CD4-positive, alpha-beta memory T cell (primary cell): ENCODE results near the gene MMP19. TPM values are rescaled to one million over a fixed set of nuclear protein-coding genes. Genes with fewer than 3 reads are reported as not detected.

Experiments
- CTCF ChIA-PET: fragments of 350-600 bp; sonication (Branson Sonifier 250); formaldehyde crosslinking; loops from one replicate; lab custom pipeline; 2021; ENCODE audit warnings: inconsistent platforms; ENCODE audit not compliant: partially characterized antibody; lab: Charles Lee
- POLR2A ChIA-PET: fragments of 350-600 bp; sonication (Branson Sonifier 250); formaldehyde crosslinking; loops from one replicate; lab custom pipeline; 2021; ENCODE audit not compliant: partially characterized antibody; lab: Charles Lee
- DNase-seq, 5 donors: peaks; one replicate each; pipeline versions ENCODE4 v3.0.0 to v3.0.0-alpha.2; 2020 to 2022; ENCODE audit warnings: mixed read lengths in 1 of 5
- H3K27ac ChIP-seq: one replicate; pipeline ENCODE4 v1.7.0; 2013; ENCODE audit warnings: low read depth, low read length
- H3K27me3 ChIP-seq: 2 replicates; pipeline ENCODE4 v1.7.0; 2013; ENCODE audit warnings: mild to moderate bottlenecking, low read length, moderate library complexity; ENCODE audit not compliant: insufficient read depth
- H3K36me3 ChIP-seq: 2 replicates; pipeline ENCODE4 v1.7.0; 2013; ENCODE audit warnings: mild to moderate bottlenecking, low read length, moderate library complexity; ENCODE audit not compliant: insufficient read depth
- H3K4me1 ChIP-seq: 2 replicates; pipeline ENCODE4 v1.7.0; 2013; ENCODE audit warnings: mild to moderate bottlenecking, low read length, moderate library complexity; ENCODE audit not compliant: insufficient read depth
- H3K4me3 ChIP-seq, 2 donors: one replicate each; pipeline ENCODE4 v1.7.0; 2013; ENCODE audit warnings: low read length in 2 of 2, mild to moderate bottlenecking in 1 of 2
- H3K9me3 ChIP-seq, 2 donors: one replicate each; pipeline ENCODE4 v1.7.0; 2013; ENCODE audit warnings: low read length in 2 of 2, control low read depth in 1 of 2; ENCODE audit not compliant: control insufficient read depth in 1 of 2
- H3K27ac Mint-ChIP-seq, 7 donors: one replicate each; pipeline ENCODE4 v1.8.0; 2020 to 2021; ENCODE audit warnings: mixed read lengths in 7 of 7, mild to moderate bottlenecking in 6 of 7, inconsistent platforms in 3 of 7, moderate library complexity in 3 of 7
- H3K27me3 Mint-ChIP-seq, 2 donors: one replicate each; pipeline ENCODE4 v1.8.0; 2020 to 2021; ENCODE audit warnings: mixed read lengths in 2 of 2
- H3K36me3 Mint-ChIP-seq, 2 donors: one replicate each; pipeline ENCODE4 v1.8.0; 2020 to 2021; ENCODE audit warnings: mixed read lengths in 2 of 2, inconsistent platforms in 1 of 2, mild to moderate bottlenecking in 1 of 2
- H3K4me1 Mint-ChIP-seq, 4 donors: one replicate each; pipeline ENCODE4 v1.8.0; 2020 to 2021; ENCODE audit warnings: mixed read lengths in 4 of 4, mild to moderate bottlenecking in 1 of 4
- H3K4me3 Mint-ChIP-seq, 8 donors: one replicate each; pipeline ENCODE4 v1.8.0; 2020 to 2021; ENCODE audit warnings: mixed read lengths in 8 of 8, mild to moderate bottlenecking in 7 of 8, moderate library complexity in 6 of 8, inconsistent platforms in 3 of 8
- H3K9me3 Mint-ChIP-seq, 8 donors: one replicate each; pipeline ENCODE4 v1.8.0; 2020 to 2021; ENCODE audit warnings: mixed read lengths in 8 of 8, mild to moderate bottlenecking in 5 of 8, inconsistent platforms in 3 of 8, moderate library complexity in 1 of 8
- intact Hi-C: fragments of 100-400 bp; cut with micrococcal nuclease; formaldehyde crosslinking; loops from one replicate; pipeline ENCODE4 v1.15.1; 2023
- polyA plus RNA-seq, 2 donors: library from polyadenylated mRNA; unstranded; fragments of 300-500 nt; fragmentation: Illumina TruSeq; gene quantifications; one replicate each; pipeline ENCODE4 v1.2.3, GENCODE V29; 2021
- total RNA-seq, 2 experiments: library from RNA; stranded (reverse); gene quantifications; one replicate each; pipeline ENCODE4 v1.2.3, GENCODE V29; 2021

The MMP19 gene
- total and polyA plus RNA-seq, 4 experiments from 2014 or later, result 0.67 to 1.3 TPM; not detected in 2

DNA sequence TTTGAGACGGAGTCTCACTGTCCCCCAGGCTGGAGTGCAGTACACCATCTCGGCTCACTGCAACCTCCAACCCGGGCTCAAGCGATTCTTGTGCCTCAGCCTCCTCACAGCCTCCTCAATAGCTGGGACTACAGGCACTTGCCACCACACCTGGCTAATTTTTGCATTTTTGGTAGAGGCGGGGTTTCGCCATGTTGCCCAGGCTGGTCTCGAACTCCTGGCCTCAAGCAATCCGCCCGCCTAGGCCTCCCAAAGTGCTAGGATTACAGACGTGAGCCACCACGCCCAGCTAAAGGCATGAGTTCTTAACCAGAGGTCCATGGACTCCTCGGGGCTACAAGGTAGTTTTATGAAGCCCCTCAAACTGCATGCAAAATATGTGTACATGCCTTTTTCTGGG is 27.3 kb downstream of the MMP19 start:
- Mint-ChIP-seq H3K4me3 (peak overlapping the region in 4 of 8 donors; percentile 31 to 77 (median 75)), H3K9me3 (no peaks in the 10 kb centered on the region), H3K4me1 (peaks cover 36 to 51% (median 39%) of the 10 kb centered on the region in 4 donors), H3K36me3 (peaks cover 21 to 38% of the 10 kb centered on the region in 2 donors), H3K27me3 (no peaks in the 10 kb centered on the region), H3K27ac (no peak overlapping the region)
- intact Hi-C loops, result loop anchor here (5.0 to 10.0 kb wide), 2 partner anchors 287 to 831 kb away; partner anchors contain the start of genes PA2G4 and TESPA1
- DNase-seq, result no peak
- H3K4me3 ChIP-seq, result no peak overlapping the region
- peaks cover 66% of the 10 kb centered on the region for H3K4me1 ChIP-seq
- ChIA-PET POLR2A (interaction anchor here (6.5 to 7.5 kb wide), 2 partner anchors 14 to 115 kb away, joined by 203 to 210 read pairs; partner anchors contain the start of genes DGKA, DNAJC14 and PYM1), CTCF (interaction anchor here (1.1 to 3.2 kb wide), 4 partner anchors 32 to 124 kb away, joined by 3 to 19 read pairs (median 5); no protein-coding TSS in a partner anchor)
- H3K36me3 ChIP-seq, result peaks cover 24% of the 10 kb centered on the region
- no peaks in the 10 kb centered on the region for H3K9me3 ChIP-seq
- H3K27me3 ChIP-seq, result no peaks in the 10 kb centered on the region
- H3K27ac ChIP-seq, result no peak overlapping the region

DNA sequence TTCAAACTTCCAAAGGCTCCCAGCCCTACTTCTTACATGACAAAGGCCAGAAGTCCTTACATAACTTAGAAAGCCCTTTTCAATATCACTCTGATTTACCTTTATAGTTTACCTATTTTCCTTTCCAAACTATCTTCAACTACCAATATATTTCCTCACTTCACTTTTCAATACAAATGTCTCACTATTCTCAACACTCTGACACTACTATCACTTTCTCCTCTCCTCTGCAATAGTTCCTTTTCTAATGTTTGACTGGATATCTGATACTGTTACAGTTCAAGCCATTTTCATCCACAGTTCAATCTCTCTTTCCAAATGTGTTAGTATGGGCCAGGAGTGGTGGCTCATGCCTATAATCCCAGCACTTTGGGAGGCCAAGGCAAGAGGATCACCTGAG is 28.5 kb downstream of the MMP19 start:
- peaks cover 14% of the 10 kb centered on the region for H3K36me3 ChIP-seq
- H3K27ac ChIP-seq, result no peak overlapping the region
- H3K27me3 ChIP-seq, result no peaks in the 10 kb centered on the region
- Mint-ChIP-seq H3K27me3 (no peaks in the 10 kb centered on the region), H3K4me1 (peaks cover 36 to 51% (median 39%) of the 10 kb centered on the region in 4 donors), H3K4me3 (peak overlapping the region in 3 of 8 donors; percentile 1 to 35 (median 2)), H3K9me3 (no peaks in the 10 kb centered on the region), H3K36me3 (peaks cover 12 to 35% of the 10 kb centered on the region in 2 donors), H3K27ac (peak overlapping the region in 5 of 7 donors; percentile 4 to 86 (median 36))
- no peak overlapping the region for H3K4me3 ChIP-seq
- ChIA-PET POLR2A (interaction anchor here (0.7 to 1.8 kb wide), 6 partner anchors 15 to 125 kb away, joined by 3 to 6 read pairs (median 3); partner anchors contain the start of gene DGKA), CTCF (interaction anchor here (1.0 to 1.3 kb wide), 2 partner anchors 9 to 126 kb away, joined by 3 read pairs; no protein-coding TSS in a partner anchor)
- H3K4me1 ChIP-seq, result peaks cover 61% of the 10 kb centered on the region
- intact Hi-C loops, result loop anchor here (10.0 kb wide), 1 partner anchor 829 kb away; the partner anchor contains the start of gene TESPA1
- no peaks in the 10 kb centered on the region for H3K9me3 ChIP-seq
- DNase-seq, result no peak

DNA sequence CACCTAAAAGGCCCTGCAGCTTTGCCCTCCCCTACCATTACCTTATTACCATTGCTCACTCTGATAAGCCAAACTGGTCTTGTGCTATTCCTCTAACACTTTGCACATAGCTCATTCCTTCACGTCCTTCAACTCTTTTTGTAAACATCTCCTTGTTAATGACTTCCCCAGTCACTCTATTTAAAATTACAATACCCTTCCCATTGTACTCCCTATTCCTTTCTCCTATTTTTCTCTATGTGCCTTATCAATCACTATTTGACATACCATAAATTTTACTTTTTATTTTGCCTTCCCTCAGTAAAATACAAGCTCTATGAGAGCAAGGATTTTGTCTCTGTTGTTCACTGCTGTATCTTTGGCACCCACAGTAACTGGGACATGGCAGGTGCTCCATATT is 30.6 kb downstream of the MMP19 start:
- Mint-ChIP-seq H3K9me3 (no peaks in the 10 kb centered on the region), H3K36me3 (peaks cover 12 to 41% of the 10 kb centered on the region in 2 donors), H3K27ac (peak overlapping the region in 6 of 7 donors; percentile 8 to 76 (median 48)), H3K4me3 (peak overlapping the region in 2 of 8 donors; percentile 6 to 56), H3K4me1 (peaks cover 31 to 53% (median 38%) of the 10 kb centered on the region in 4 donors), H3K27me3 (no peaks in the 10 kb centered on the region)
- POLR2A ChIA-PET, result interaction anchor here (0.6 to 1.4 kb wide), 3 partner anchors 74 to 148 kb away, joined by 3 to 5 read pairs (median 3); no protein-coding TSS in a partner anchor
- CTCF ChIA-PET, result interaction anchor here (1.0 to 1.3 kb wide), 3 partner anchors 11 to 81 kb away, joined by 3 to 4 read pairs (median 3); no protein-coding TSS in a partner anchor
- Histone ChIP-seq H3K27ac (no peak overlapping the region), H3K36me3 (peaks cover 22% of the 10 kb centered on the region), H3K4me1 (peaks cover 52% of the 10 kb centered on the region), H3K27me3 (no peaks in the 10 kb centered on the region), H3K9me3 (no peaks in the 10 kb centered on the region), H3K4me3 (no peak overlapping the region)
- no peak for DNase-seq
- intact Hi-C loops, result loop anchor here (10.0 kb wide), 1 partner anchor 827 kb away; the partner anchor contains the start of gene TESPA1

DNA sequence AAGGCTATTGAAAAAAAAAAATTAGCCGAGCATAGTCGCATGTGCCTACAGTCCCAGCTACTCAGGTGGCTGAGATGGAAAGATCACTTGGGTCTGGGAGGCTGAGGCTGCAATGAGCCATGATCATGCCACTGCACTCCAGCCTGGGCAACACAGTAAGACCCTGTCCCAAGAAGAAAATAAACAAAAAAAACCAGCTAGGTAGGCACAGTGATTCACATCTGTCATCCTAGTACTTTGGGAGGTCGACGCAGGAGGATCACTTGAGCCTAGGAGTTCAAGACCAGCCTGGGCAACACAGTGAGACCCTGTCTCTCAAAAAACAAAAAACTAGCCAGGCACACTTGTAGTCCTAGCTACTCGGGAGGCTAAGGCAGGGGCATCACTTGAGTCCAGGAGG is 33.5 kb downstream of the MMP19 start:
- Histone ChIP-seq H3K36me3 (peaks cover 15% of the 10 kb centered on the region), H3K4me3 (no peak overlapping the region), H3K4me1 (peaks cover 29% of the 10 kb centered on the region), H3K27ac (no peak overlapping the region), H3K27me3 (no peaks in the 10 kb centered on the region), H3K9me3 (no peaks in the 10 kb centered on the region)
- no peak overlapping the region for H3K4me3 Mint-ChIP-seq
- no peak for DNase-seq
- no peak overlapping the region for H3K27ac Mint-ChIP-seq
- peaks cover 9 to 42% of the 10 kb centered on the region in 2 donors for H3K36me3 Mint-ChIP-seq
- POLR2A ChIA-PET, result interaction anchor here (1.0 kb wide), 1 partner anchor 135 kb away, joined by 3 read pairs; no protein-coding TSS in a partner anchor
- H3K4me1 Mint-ChIP-seq, result peaks cover 26 to 47% (median 37%) of the 10 kb centered on the region in 4 donors
- intact Hi-C loops, result no loop called here
- CTCF ChIA-PET, result interaction anchor here (1.4 to 1.6 kb wide), 3 partner anchors 13 to 131 kb away, joined by 4 to 6 read pairs (median 4); no protein-coding TSS in a partner anchor
- H3K9me3 Mint-ChIP-seq, result no peaks in the 10 kb centered on the region
- no peaks in the 10 kb centered on the region for H3K27me3 Mint-ChIP-seq

DNA sequence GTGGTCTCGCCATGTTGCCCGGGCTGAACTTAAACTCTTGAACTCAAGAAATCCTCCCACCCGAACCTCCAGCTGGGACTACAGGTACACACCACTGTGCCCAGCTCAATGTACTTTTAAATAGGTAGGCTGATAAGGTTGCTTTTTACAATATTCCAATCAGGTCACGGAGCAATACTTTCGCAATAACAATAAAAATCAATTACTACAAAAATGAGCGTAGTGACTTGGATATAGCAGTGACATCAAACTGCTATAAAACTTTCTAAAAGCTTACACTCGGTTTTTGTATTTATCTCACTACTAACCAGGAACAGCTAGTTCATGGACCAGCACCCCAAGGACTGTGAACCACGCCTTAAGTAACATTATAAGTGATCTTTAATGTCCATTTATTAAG is 35.8 kb downstream of the MMP19 start:
- H3K27me3 ChIP-seq, result no peaks in the 10 kb centered on the region
- intact Hi-C loops, result no loop called here
- Mint-ChIP-seq H3K4me1 (peaks cover 17 to 33% (median 24%) of the 10 kb centered on the region in 4 donors), H3K27ac (no peak overlapping the region), H3K36me3 (peaks cover 9 to 46% of the 10 kb centered on the region in 2 donors), H3K4me3 (no peak overlapping the region), H3K27me3 (no peaks in the 10 kb centered on the region), H3K9me3 (no peaks in the 10 kb centered on the region)
- peaks cover 12% of the 10 kb centered on the region for H3K36me3 ChIP-seq
- no peak overlapping the region for H3K27ac ChIP-seq
- DNase-seq, result no peak
- H3K4me3 ChIP-seq, result no peak overlapping the region
- ChIA-PET CTCF (interaction anchor here (1.7 kb wide), 1 partner anchor 10 kb away, joined by 4 read pairs; the partner anchor contains the start of genes ORMDL2 and SARNP), POLR2A (interaction anchor here (1.0 to 1.2 kb wide), 2 partner anchors 11 to 167 kb away, joined by 3 read pairs; partner anchors contain the start of genes ORMDL2, RAB5B and SARNP)
- peaks cover 13% of the 10 kb centered on the region for H3K4me1 ChIP-seq
- no peaks in the 10 kb centered on the region for H3K9me3 ChIP-seq

DNA sequence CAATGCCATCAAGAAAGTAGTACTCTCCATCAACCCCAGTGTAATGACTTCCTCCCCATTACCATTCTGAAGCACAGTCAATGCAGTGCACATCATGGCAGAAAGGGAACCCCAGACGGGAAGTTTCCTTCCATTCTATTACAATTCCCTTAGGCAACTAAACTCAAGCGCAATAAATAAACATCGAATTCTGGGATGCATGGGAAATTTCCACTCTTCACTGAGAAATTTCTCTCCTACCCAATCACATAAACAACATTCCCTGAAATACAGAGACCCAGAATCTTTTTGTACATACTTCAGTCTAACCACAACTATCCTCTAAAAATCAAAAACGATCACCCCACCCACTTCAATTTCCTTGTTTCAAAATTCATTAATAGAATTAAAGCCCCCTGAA is 45.2 kb downstream of the MMP19 start:
- H3K4me1 ChIP-seq, result no peaks in the 10 kb centered on the region
- ChIA-PET CTCF (interaction anchor here (1.0 to 5.9 kb wide), 5 partner anchors 9 to 140 kb away, joined by 3 to 60 read pairs (median 4); no protein-coding TSS in a partner anchor), POLR2A (interaction anchor here (1.0 to 1.7 kb wide), 2 partner anchors 17 to 59 kb away, joined by 4 read pairs; no protein-coding TSS in a partner anchor)
- H3K27ac ChIP-seq, result no peak overlapping the region
- H3K36me3 Mint-ChIP-seq, result peaks cover 42 to 73% of the 10 kb centered on the region in 2 donors
- H3K9me3 Mint-ChIP-seq, result no peaks in the 10 kb centered on the region
- intact Hi-C loops, result loop anchor here (1.0 kb wide), 1 partner anchor 59 kb away; no protein-coding TSS in a partner anchor
- DNase-seq, result no peak
- H3K4me1 Mint-ChIP-seq, result peaks cover 0 to 9% (median 2%) of the 10 kb centered on the region in 4 donors
- H3K9me3 ChIP-seq, result no peaks in the 10 kb centered on the region
- peaks cover 72% of the 10 kb centered on the region for H3K36me3 ChIP-seq
- no peak overlapping the region for H3K4me3 ChIP-seq
- no peaks in the 10 kb centered on the region for H3K27me3 Mint-ChIP-seq
- H3K27ac Mint-ChIP-seq, result peak overlapping the region in 4 of 7 donors; percentile 42 to 83 (median 72)
- H3K4me3 Mint-ChIP-seq, result no peak overlapping the region
- H3K27me3 ChIP-seq, result no peaks in the 10 kb centered on the region
